Measurements from ENCODE around the gene CTCFL.

CTCFL gene

GRCh38 chr20:57469418-57470211 lies 55.3 kb downstream of the CTCFL start:
- Mint-ChIP-seq H3K36me3 (ENCODE audit: low read depth) (no peaks in the 10 kb centered on the region), H3K4me3 (peak overlapping the region; percentile 62), H3K27me3 (ENCODE audit: low read depth, poor library complexity) (peaks cover 56% of the 10 kb centered on the region), H3K9me3 (no peaks in the 10 kb centered on the region), H3K27ac (no peak overlapping the region), H3K4me1 (peaks cover 73% of the 10 kb centered on the region)
- TF ChIP-seq, protein P1, sequence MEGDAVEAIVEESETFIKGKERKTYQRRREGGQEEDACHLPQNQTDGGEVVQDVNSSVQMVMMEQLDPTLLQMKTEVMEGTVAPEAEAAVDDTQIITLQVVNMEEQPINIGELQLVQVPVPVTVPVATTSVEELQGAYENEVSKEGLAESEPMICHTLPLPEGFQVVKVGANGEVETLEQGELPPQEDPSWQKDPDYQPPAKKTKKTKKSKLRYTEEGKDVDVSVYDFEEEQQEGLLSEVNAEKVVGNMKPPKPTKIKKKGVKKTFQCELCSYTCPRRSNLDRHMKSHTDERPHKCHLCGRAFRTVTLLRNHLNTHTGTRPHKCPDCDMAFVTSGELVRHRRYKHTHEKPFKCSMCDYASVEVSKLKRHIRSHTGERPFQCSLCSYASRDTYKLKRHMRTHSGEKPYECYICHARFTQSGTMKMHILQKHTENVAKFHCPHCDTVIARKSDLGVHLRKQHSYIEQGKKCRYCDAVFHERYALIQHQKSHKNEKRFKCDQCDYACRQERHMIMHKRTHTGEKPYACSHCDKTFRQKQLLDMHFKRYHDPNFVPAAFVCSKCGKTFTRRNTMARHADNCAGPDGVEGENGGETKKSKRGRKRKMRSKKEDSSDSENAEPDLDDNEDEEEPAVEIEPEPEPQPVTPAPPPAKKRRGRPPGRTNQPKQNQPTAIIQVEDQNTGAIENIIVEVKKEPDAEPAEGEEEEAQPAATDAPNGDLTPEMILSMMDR (IDR thresholded peaks at IDR 0.05) = no peak
- peak; percentile 38 for DNase-seq

DNA sequence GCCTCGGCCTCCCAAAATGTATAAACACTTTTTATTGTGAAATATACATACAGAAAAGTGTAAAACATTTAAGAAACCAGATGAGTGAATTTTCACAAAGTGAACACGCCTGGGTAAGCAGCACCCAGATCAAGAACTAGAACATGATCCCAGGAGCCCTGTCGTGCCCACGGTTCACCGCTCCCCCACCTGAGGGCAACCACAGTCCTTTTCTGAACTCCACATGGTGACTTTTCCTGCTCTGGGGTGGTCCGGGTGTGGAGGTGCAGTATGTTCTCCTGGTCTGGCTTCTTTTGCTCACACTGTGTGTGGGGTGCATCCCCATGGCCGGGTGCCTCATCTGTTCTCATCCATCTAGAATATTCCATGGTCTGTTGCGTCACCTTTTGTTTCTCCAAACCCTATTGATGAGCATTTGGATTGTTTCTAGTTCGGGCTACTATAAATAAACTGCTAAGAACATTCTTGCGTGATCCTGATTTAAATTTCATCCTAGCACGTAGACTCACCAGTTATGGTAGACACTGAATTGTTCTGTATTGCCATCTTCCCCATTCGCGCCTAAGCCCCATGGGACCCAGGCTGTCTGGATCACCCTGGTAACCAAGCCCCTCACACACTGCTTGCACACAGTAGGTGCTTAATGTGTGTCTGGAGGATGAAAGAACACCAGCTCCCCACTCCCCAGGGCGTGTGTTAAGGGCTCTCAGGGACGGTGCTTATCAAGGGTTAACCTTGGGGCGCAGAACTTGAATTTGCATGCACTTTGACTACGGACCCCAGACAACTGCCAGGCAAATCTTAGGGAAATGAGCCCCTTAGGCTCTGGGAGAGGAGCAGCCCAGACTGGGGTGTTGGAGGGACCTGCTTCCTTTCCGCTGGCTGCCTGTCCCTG lies 56.2 kb downstream of the CTCFL start:
- no peak overlapping the region for H3K4me3 Mint-ChIP-seq
- H3K9me3 Mint-ChIP-seq = no peaks in the 10 kb centered on the region
- no peak for DNase-seq
- no peaks in the 10 kb centered on the region for H3K36me3 Mint-ChIP-seq (ENCODE audit: low read depth)
- H3K27me3 Mint-ChIP-seq (ENCODE audit: low read depth, poor library complexity) = peaks cover 51% of the 10 kb centered on the region
- no peak overlapping the region for H3K27ac Mint-ChIP-seq
- H3K4me1 Mint-ChIP-seq = peaks cover 74% of the 10 kb centered on the region
- TF ChIP-seq, protein P1 (IDR thresholded peaks at IDR 0.05) = no peak

DNA sequence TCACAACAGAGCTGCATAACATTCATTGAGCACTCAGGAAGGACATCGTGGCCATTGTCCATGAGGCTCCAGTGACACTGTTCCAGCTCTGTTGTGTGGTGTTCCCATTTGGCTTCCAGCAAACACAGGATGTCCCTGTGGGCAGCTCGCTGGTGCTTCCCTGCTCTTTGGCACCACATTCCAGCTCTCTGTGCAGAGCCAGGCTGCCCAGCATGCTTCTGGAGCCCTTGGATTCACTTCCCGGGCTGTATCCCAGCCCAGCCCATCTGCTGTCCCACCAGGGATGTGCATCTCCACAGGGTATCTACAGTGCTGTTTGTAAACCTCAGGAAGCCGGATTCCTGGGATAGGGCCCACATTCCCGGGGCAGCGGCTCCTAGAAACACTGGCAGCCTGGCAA lies 57.2 kb downstream of the CTCFL start:
- TF ChIP-seq, protein P1 (IDR thresholded peaks at IDR 0.05) = no peak
- no peaks in the 10 kb centered on the region for H3K9me3 Mint-ChIP-seq
- DNase-seq = no peak
- no peaks in the 10 kb centered on the region for H3K36me3 Mint-ChIP-seq (ENCODE audit: low read depth)
- peaks cover 46% of the 10 kb centered on the region for H3K27me3 Mint-ChIP-seq (ENCODE audit: low read depth, poor library complexity)
- peaks cover 74% of the 10 kb centered on the region for H3K4me1 Mint-ChIP-seq
- H3K27ac Mint-ChIP-seq = no peak overlapping the region
- H3K4me3 Mint-ChIP-seq = no peak overlapping the region

GRCh38 chr20:57465943-57466342 lies 59.0 kb downstream of the CTCFL start:
- Mint-ChIP-seq H3K27ac (no peak overlapping the region), H3K36me3 (ENCODE audit: low read depth) (no peaks in the 10 kb centered on the region), H3K9me3 (no peaks in the 10 kb centered on the region), H3K27me3 (ENCODE audit: low read depth, poor library complexity) (peaks cover 33% of the 10 kb centered on the region), H3K4me1 (peaks cover 74% of the 10 kb centered on the region), H3K4me3 (no peak overlapping the region)
- TF ChIP-seq, protein P1 (IDR thresholded peaks at IDR 0.05) = no peak
- no peak for DNase-seq

DNA sequence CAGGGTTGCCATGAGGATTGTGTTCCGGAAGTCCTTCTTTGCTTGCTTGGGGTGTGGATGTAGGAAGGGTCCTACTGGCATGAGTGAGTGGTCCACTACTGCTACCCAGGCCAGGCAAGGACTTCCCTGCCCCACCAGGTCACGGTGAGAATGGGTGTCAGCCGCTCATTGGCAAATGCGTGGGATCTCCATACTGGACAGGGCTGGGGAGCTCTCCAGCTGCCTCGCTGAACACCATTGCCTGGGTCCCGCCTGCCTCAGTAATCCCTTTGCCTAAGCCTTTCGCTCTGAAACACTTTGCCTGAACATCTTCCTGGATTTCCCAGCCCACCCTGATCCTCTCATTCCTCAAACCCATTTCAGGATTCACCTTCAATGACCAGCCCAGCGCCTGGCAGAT lies 59.5 kb downstream of the CTCFL start:
- Mint-ChIP-seq H3K4me3 (no peak overlapping the region), H3K27me3 (ENCODE audit: low read depth, poor library complexity) (peaks cover 30% of the 10 kb centered on the region), H3K27ac (no peak overlapping the region), H3K9me3 (no peaks in the 10 kb centered on the region), H3K36me3 (ENCODE audit: low read depth) (no peaks in the 10 kb centered on the region), H3K4me1 (peaks cover 72% of the 10 kb centered on the region)
- no peak for DNase-seq
- TF ChIP-seq, protein P1 (IDR thresholded peaks at IDR 0.05) = no peak

Measured in nephron progenitor cell (in vitro differentiated cells).